Endodermal cell (in vitro differentiated cells): ENCODE measurements around the gene NELFCD. TPM values are rescaled to one million over a fixed set of nuclear protein-coding genes. Genes with fewer than 3 reads are reported as not detected.
"Not testable (repeated sequence)": the region's sequence is repeated elsewhere in the genome, so short reads cannot be mapped to it uniquely, and the experiment has no call there.

Experiments
- DNase-seq: peaks from one replicate; pipeline ENCODE4 v3.0.0-alpha.2; 2017
- H3K27ac ChIP-seq: 2 replicates; pipeline ENCODE4 v1.5.1; 2013; ENCODE audit warnings: mild to moderate bottlenecking, low read depth, low read length, moderate library complexity
- H3K27me3 ChIP-seq: 2 replicates; pipeline ENCODE4 v1.6.1; 2013; ENCODE audit warnings: mild to moderate bottlenecking, low read length, moderate library complexity; ENCODE audit not compliant: insufficient read depth, control insufficient read depth, poor library complexity, severe bottlenecking
- H3K36me3 ChIP-seq: 2 replicates; pipeline ENCODE4 v1.7.0; 2013; ENCODE audit warnings: mild to moderate bottlenecking, low read length, moderate library complexity; ENCODE audit not compliant: control insufficient read depth, insufficient read depth
- H3K4me1 ChIP-seq: one replicate; pipeline ENCODE4 v1.7.0; 2013; ENCODE audit warnings: low read length; ENCODE audit not compliant: control insufficient read depth, insufficient read depth
- H3K4me3 ChIP-seq: 2 replicates; pipeline ENCODE4 v1.5.1; 2013; ENCODE audit warnings: mild to moderate bottlenecking, low read length, moderate library complexity
- H3K9ac ChIP-seq: 2 replicates; pipeline ENCODE4 v1.6.1; 2013; ENCODE audit warnings: mild to moderate bottlenecking, low read length, moderate library complexity; ENCODE audit not compliant: poor library complexity, severe bottlenecking; ENCODE audit errors: extremely low read depth
- H3K9me3 ChIP-seq: 2 replicates; pipeline ENCODE4 v1.6.1; 2013; ENCODE audit warnings: mild to moderate bottlenecking, low read length, moderate library complexity; ENCODE audit not compliant: control insufficient read depth
- H3K27ac Mint-ChIP-seq: 2 replicates; pipeline ENCODE4 v1.8.0; 2020; ENCODE audit warnings: mixed read lengths
- H3K27me3 Mint-ChIP-seq: 2 replicates; pipeline ENCODE4 v1.8.0; 2021; ENCODE audit warnings: mild to moderate bottlenecking, mixed read lengths; ENCODE audit not compliant: insufficient read depth
- H3K36me3 Mint-ChIP-seq: 2 replicates; pipeline ENCODE4 v1.8.0; 2020; ENCODE audit warnings: low read depth, mixed read lengths
- H3K4me1 Mint-ChIP-seq: 2 replicates; pipeline ENCODE4 v1.8.0; 2020; ENCODE audit warnings: mixed read lengths
- H3K4me3 Mint-ChIP-seq: 2 replicates; pipeline ENCODE4 v1.8.0; 2020; ENCODE audit warnings: mild to moderate bottlenecking, moderate library complexity, mixed read lengths
- H3K9me3 Mint-ChIP-seq: 2 replicates; pipeline ENCODE4 v1.8.0; 2020; ENCODE audit warnings: mild to moderate bottlenecking, mixed read lengths
- WGBS, 2 experiments: methylation state at CpG; one replicate each; pipeline versions ENCODE4 v1.1.5 to v1.1.7; 2013; ENCODE audit warnings: missing lambda C conversion rate in 2 of 2, mixed read lengths in 1 of 2; ENCODE audit not compliant: insufficient coverage in 1 of 2, insufficient read length in 1 of 2; 5-methylcytosine and 5-hydroxymethylcytosine counted together
- total RNA-seq, 2 donors: library from RNA; stranded (reverse); fragmentation: NEBNext Ultra II Directional in 1 of 2; extraction: Animal tissue kit (Norgen Biotek cat#: 25700) in 1 of 2; gene quantifications; 2 replicates in 1 of 2; 3 replicates in 1 of 2; pipeline ENCODE4 v1.2.1, GENCODE V29; 2021
- TF ChIP-seq, protein P1 (sequence below): fragments of 200-600 bp; sonication (generic); conservative IDR thresholded peaks from 2 replicates; pipeline ENCODE4 v1.5.0; 2021; ENCODE audit warnings: antibody characterized with exemption, mild to moderate bottlenecking

NELFCD gene
- total RNA-seq, 2 donors from 2014 or later, result 66.6 to 72.5 TPM

DNA sequence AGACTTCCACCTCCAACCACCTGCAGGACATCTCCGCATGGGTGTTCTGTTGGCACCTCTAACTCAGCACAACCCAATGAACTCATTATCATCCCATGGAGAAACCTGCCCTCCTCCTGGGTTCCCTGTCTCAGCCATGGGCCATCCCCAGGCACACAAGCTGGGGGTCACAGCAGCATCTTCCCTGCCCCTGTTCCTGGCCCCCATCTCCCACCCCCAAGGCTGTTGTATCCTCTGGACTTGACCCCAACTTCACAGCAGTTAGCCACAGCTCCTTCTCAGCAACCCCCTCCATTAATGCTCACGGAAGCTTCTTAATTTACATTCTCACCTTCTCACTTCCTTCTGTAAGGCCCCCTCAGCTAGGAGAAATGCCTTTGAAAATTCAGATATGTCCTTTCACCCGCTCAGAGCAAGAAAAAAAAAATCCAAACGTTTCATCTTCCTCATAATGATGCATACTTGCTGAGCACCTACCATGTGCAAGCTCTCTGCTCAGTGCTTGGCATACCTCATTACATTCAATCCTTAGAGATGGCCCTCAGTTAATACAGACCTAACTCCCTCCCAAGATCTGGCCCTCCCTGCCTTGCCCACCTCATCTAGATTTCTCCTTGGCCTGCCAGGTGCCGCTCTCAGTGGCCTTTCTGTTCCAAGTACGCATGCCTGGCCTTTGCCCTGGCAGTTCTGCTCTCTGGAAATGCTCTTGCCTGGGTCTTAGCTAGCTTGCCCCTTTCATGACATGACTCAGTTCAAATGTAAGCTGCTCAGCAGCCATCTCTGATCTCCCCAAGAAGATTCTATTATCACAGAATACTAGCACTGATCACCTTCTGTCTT, 2.5 kb upstream of the NELFCD start:
- Mint-ChIP-seq H3K36me3 (peaks cover 5% of the 10 kb centered on the region), H3K27me3 (no peaks in the 10 kb centered on the region), H3K4me3 (no peak overlapping the region), H3K9me3 (peaks cover 7% of the 10 kb centered on the region), H3K27ac (no peak overlapping the region), H3K4me1 (peaks cover 23% of the 10 kb centered on the region)
- Histone ChIP-seq H3K4me1 (no peaks in the 10 kb centered on the region), H3K4me3 (no peak overlapping the region), H3K9me3 (peaks cover 15% of the 10 kb centered on the region), H3K27me3 (no peaks in the 10 kb centered on the region), H3K9ac (no peak overlapping the region), H3K27ac (no peak overlapping the region), H3K36me3 (no peaks in the 10 kb centered on the region)
- TF ChIP-seq, protein P1, sequence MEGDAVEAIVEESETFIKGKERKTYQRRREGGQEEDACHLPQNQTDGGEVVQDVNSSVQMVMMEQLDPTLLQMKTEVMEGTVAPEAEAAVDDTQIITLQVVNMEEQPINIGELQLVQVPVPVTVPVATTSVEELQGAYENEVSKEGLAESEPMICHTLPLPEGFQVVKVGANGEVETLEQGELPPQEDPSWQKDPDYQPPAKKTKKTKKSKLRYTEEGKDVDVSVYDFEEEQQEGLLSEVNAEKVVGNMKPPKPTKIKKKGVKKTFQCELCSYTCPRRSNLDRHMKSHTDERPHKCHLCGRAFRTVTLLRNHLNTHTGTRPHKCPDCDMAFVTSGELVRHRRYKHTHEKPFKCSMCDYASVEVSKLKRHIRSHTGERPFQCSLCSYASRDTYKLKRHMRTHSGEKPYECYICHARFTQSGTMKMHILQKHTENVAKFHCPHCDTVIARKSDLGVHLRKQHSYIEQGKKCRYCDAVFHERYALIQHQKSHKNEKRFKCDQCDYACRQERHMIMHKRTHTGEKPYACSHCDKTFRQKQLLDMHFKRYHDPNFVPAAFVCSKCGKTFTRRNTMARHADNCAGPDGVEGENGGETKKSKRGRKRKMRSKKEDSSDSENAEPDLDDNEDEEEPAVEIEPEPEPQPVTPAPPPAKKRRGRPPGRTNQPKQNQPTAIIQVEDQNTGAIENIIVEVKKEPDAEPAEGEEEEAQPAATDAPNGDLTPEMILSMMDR, result no peak
- 72 to 75% methylated on average over 5 to 6 of the region's 6 CpGs for WGBS, 2 experiments
- no peak for DNase-seq

DNA sequence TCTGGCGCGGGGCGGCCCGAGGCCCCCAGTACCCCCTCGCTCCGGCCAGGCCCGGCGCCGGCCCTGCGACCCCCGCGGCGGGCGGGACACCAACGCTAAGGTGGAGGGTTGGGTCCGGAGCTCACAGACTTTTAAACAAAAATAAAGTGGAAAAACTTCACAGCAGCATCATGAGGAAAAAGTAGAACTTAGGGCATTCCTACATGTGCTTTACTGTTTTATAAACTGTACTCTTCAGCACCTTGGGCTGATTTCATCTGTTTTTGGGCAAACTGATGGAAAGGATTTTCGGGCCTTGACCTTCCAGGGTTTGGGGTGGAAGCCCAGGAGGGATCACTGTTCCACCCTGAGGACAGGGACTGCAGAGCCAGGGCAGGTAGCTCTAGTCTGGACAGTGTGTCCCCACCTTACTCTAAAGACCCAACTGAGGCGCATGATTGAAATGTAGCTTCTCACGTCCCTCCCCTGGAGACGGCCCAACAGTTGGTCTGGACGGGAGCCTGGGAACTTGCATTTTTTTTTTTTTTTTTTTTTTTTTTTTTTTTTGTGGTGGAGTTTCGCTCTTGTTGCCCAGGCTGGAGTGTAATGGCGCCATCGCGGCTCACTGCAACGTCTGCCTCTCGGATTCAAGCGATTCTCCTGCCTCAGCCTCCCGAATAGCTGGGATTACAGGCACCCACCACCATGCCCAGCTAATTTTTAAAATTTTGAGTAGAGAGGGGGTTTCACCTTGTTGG, 740 bp downstream of the NELFCD start:
- Histone ChIP-seq H3K4me1 (no peaks in the 10 kb centered on the region), H3K4me3 (peak overlapping the region; percentile 98), H3K27ac (no peak overlapping the region), H3K36me3 (peaks cover 16% of the 10 kb centered on the region), H3K9ac (peak overlapping the region; percentile 75), H3K27me3 (no peaks in the 10 kb centered on the region), H3K9me3 (no peaks in the 10 kb centered on the region)
- Mint-ChIP-seq H3K27ac (peak overlapping the region; percentile 92), H3K4me1 (peaks cover 37% of the 10 kb centered on the region), H3K9me3 (peaks cover under 1% of the 10 kb centered on the region), H3K27me3 (no peaks in the 10 kb centered on the region), H3K4me3 (peak overlapping the region; percentile 79), H3K36me3 (peaks cover 14% of the 10 kb centered on the region)
- WGBS, 2 experiments, result 10 to 24% methylated on average over 17 to 29 of the region's 29 CpGs
- DNase-seq, result peak; percentile 63
- TF ChIP-seq, protein P1, result no peak

DNA sequence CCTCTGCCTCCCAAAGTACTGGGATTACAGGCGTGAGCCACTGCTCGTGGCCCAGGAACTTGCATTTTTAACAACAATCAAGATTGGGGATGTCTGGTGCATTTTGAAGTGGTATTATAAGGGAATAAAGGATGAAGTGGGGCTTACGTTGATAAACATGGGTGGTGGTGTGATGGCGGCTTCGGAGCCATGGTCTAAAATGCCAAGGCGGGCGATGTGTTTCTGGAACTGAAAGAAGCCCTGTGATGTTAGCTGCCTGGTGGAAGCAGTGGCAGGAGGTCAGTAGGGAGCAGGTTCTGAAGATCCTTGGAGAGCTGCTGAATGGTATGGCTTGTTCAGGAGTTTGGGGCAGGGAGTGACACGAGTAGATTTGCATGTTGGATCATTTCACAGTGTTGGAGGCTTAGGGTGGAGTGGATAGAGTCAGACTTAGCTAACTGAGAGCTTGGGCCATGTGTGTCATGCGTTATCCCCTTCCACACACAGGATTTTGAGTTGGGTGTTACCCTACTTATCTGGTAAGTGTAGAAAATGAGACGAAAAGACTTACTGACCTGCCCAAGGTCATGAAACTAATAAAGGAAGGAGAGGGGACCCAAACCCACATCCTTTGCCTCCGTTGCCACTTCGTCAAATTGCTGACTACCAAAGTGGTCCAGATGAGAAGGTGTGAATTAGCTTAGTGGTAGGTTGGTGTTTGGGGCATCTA, 1.5 kb downstream of the NELFCD start:
- Histone ChIP-seq H3K4me3 (peak overlapping the region; percentile 98), H3K27ac (no peak overlapping the region), H3K36me3 (peaks cover 23% of the 10 kb centered on the region), H3K9me3 (no peaks in the 10 kb centered on the region), H3K27me3 (no peaks in the 10 kb centered on the region), H3K9ac (no peak overlapping the region), H3K4me1 (no peaks in the 10 kb centered on the region)
- H3K9me3 Mint-ChIP-seq, result no peaks in the 10 kb centered on the region
- H3K4me3 Mint-ChIP-seq, result peak overlapping the region; percentile 79
- H3K27me3 Mint-ChIP-seq, result no peaks in the 10 kb centered on the region
- peak overlapping the region; percentile 71 for H3K27ac Mint-ChIP-seq
- peaks cover 38% of the 10 kb centered on the region for H3K4me1 Mint-ChIP-seq
- WGBS, 2 experiments, result 90 to 95% methylated on average over 4 to 12 of the region's 12 CpGs
- peaks cover 22% of the 10 kb centered on the region for H3K36me3 Mint-ChIP-seq
- DNase-seq, result no peak
- TF ChIP-seq, protein P1, result no peak

DNA sequence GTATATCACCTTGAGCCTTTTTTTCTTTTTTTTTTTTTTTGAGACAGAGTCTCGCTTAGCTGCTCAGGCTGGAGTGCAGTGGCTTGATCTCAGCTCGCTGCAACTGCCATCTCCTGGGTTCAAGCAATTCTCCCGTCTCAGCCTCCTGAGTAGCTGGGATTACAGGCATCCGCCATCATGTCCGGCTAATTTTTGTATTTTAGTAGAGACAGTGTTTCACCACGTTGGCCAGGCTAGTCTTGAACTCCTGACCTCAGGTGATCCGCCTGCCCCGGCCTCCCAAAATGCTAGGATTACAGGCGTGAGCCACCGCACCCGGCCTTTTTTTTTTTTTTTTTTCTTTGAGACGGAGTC, 2.0 kb downstream of the NELFCD start:
- Mint-ChIP-seq H3K36me3 (peaks cover 27% of the 10 kb centered on the region), H3K4me1 (peaks cover 35% of the 10 kb centered on the region)
- H3K9ac ChIP-seq, H3K27ac ChIP-seq, H3K27ac Mint-ChIP-seq, H3K27me3 Mint-ChIP-seq, H3K4me1 ChIP-seq, H3K9me3 Mint-ChIP-seq, H3K9me3 ChIP-seq, H3K4me3 Mint-ChIP-seq, DNase-seq, H3K27me3 ChIP-seq, H3K4me3 ChIP-seq: not testable (repeated sequence)
- peaks cover 29% of the 10 kb centered on the region for H3K36me3 ChIP-seq
- 90% methylated on average over 11 of the region's 12 CpGs; no CpG with 5 or more reads in 1 of the 2 experiments for WGBS, 2 experiments
